Endothelial cell of umbilical vein (primary cell): ENCODE data around the gene TOMM20L. TPM values are rescaled to one million over a fixed set of nuclear protein-coding genes. Genes with fewer than 3 reads are reported as not detected.
"Not testable (repeated sequence)": the region's sequence is repeated elsewhere in the genome, so short reads cannot be mapped to it uniquely, and the experiment has no call there.

Experiments
- BruUV-seq: library from RNA; stranded (reverse); fragments of 400-500 nt; replicated peaks from 2 replicates; lab custom pipeline; 2021; lab: Mats Ljungman, UMichigan
- CTCF ChIA-PET: fragments of 300-600, 350-600 bp; sonication (Branson Sonifier 250); formaldehyde crosslinking; loops from one replicate; lab custom pipeline; 2021; ENCODE audit warnings: antibody characterized with exemption, inconsistent platforms; lab: Charles Lee
- POLR2A ChIA-PET: fragments of 300-600, 350-600 bp; sonication (Branson Sonifier 250); formaldehyde crosslinking; loops from one replicate; lab custom pipeline; 2021; ENCODE audit warnings: antibody characterized with exemption, inconsistent platforms; lab: Charles Lee
- DNase-seq: peaks from one replicate; pipeline ENCODE4 v3.0.0-alpha.2; 2011; ENCODE audit warnings: low read depth, low spot score
- FAIRE-seq: peaks from 2 replicates; lab custom pipeline; 2011; peaks lifted over from hg19 to GRCh38; lab: Jason Lieb, UNC
- H2AFZ ChIP-seq: 2 replicates; pipeline ENCODE4 v1.6.0; 2012; ENCODE audit warnings: low read depth, low read length, control low read depth, inconsistent platforms
- H3K27ac ChIP-seq: 2 replicates; pipeline ENCODE4 v1.5.1; 2011; ENCODE audit warnings: low read depth, mild to moderate bottlenecking, control low read depth, low read length, moderate library complexity; ENCODE audit not compliant: insufficient read depth
- H3K27me3 ChIP-seq, 2 experiments: 2 replicates each; pipeline versions ENCODE4 v1.6.0 to v1.6.1; 2011; ENCODE audit warnings: low read length in 2 of 2, mixed read lengths in 1 of 2; ENCODE audit not compliant: control insufficient read depth in 2 of 2, insufficient read depth in 2 of 2
- H3K36me3 ChIP-seq, 2 experiments: 2 replicates in 1 of 2; 3 replicates in 1 of 2; pipeline ENCODE4 v1.5.1; 2011; ENCODE audit warnings: low read length in 2 of 2, mild to moderate bottlenecking in 1 of 2, moderate library complexity in 1 of 2; ENCODE audit not compliant: control insufficient read depth in 2 of 2, insufficient read depth in 2 of 2; ENCODE audit errors: extremely low read depth in 1 of 2
- H3K4me1 ChIP-seq: 3 replicates; pipeline ENCODE4 v1.5.1; 2011; ENCODE audit warnings: mild to moderate bottlenecking, low read length; ENCODE audit not compliant: control insufficient read depth, insufficient read depth; ENCODE audit errors: extremely low read depth
- H3K4me2 ChIP-seq: 2 replicates; pipeline ENCODE4 v1.6.1; 2011; ENCODE audit warnings: low read length, control low read depth, mixed read lengths; ENCODE audit not compliant: insufficient read depth
- H3K4me3 ChIP-seq, 3 experiments: fragments of 200-600 bp in 1 of 3; sonication (generic), shearing (Covaris generic) in 1 of 3; replicated peaks in 1 of 3; 2 replicates each; pipeline ENCODE4 v1.5.1; 2011 to 2016; ENCODE audit warnings: control low read depth in 3 of 3, low read length in 3 of 3, mild to moderate bottlenecking in 2 of 3, inconsistent platforms in 1 of 3, low read depth in 1 of 3, moderate library complexity in 1 of 3; ENCODE audit not compliant: insufficient read depth in 1 of 3
- H3K79me2 ChIP-seq: 2 replicates; pipeline ENCODE4 v1.6.0; 2012; ENCODE audit warnings: low read length, inconsistent platforms; ENCODE audit not compliant: control insufficient read depth, insufficient read depth
- H3K9ac ChIP-seq: replicated peaks from 2 replicates; pipeline ENCODE3; 2011; ENCODE audit warnings: low read length, control low read depth; ENCODE audit not compliant: insufficient read depth; ENCODE audit errors: extremely low read depth
- H3K9me1 ChIP-seq: replicated peaks from 3 replicates; pipeline ENCODE4 v1.6.0; 2011; ENCODE audit warnings: mild to moderate bottlenecking, low read length; ENCODE audit not compliant: control insufficient read depth, insufficient read depth; ENCODE audit errors: extremely low read depth
- H3K9me3 ChIP-seq: replicated peaks from 2 replicates; pipeline ENCODE4 v1.5.1; 2012; ENCODE audit warnings: low read length, inconsistent platforms; ENCODE audit not compliant: control insufficient read depth, insufficient read depth
- H4K20me1 ChIP-seq: replicated peaks from 2 replicates; pipeline ENCODE3; 2011; ENCODE audit warnings: mild to moderate bottlenecking, low read length; ENCODE audit not compliant: control insufficient read depth, insufficient read depth; ENCODE audit errors: extremely low read depth
- EZH2 ChIP-seq: IDR thresholded peaks from 2 replicates; pipeline ENCODE4 v1.6.1; 2012; ENCODE audit warnings: borderline replicate concordance, low read depth, mild to moderate bottlenecking, moderate library complexity, low read length, inconsistent platforms; ENCODE audit not compliant: severe bottlenecking
- JUN ChIP-seq: IDR thresholded peaks from 2 replicates; pipeline ENCODE4 v1.6.1; 2011; ENCODE audit warnings: borderline replicate concordance, low read depth; ENCODE audit not compliant: insufficient read length, insufficient read depth
- MYC ChIP-seq: IDR thresholded peaks from one replicate; pipeline ENCODE4 v1.6.1; 2011; ENCODE audit warnings: mild to moderate bottlenecking, low read depth, low read length
- dilution Hi-C: fragments of 300-500 bp; cut with MboI; formaldehyde crosslinking; loops from one replicate; pipeline ENCODE4 v1.15.0; 2019; ENCODE audit warnings: low sequenced_read_pairs; ENCODE audit not compliant: extremely low pct_ligation_motif_present
- intact Hi-C: fragments of 100-400 bp; cut with micrococcal nuclease; formaldehyde crosslinking; loops from one replicate; pipeline ENCODE4 v1.10.0; 2022
- polyA plus RNA-seq, 4 experiments: library from polyadenylated mRNA; depleted of rRNA in 3 of 4; stranded (reverse) in 3 of 4; unstranded in 1 of 4; fragments of >200 nt; gene quantifications; 2 replicates each; pipeline versions ENCODE4 v1.2.1 to v1.2.3, GENCODE V29; 2011 to 2012; ENCODE audit warnings: missing spikeins in 1 of 4
- total RNA-seq: library from RNA; stranded (reverse); gene quantifications from 2 replicates; pipeline ENCODE4 v1.2.3, GENCODE V29; 2021
- TF ChIP-seq, protein P1 (sequence below): IDR thresholded peaks from 2 replicates; pipeline ENCODE4 v1.6.1; 2011; ENCODE audit not compliant: insufficient read depth, insufficient read length
- TF ChIP-seq, protein P2 (sequence below), 2 donors: IDR thresholded peaks; 1 replicate in 1 of 2; 2 replicates in 1 of 2; pipeline ENCODE4 v1.5.1; 2011; ENCODE audit warnings: low read length in 2 of 2, mild to moderate bottlenecking in 2 of 2, moderate library complexity in 2 of 2, control low read depth in 1 of 2, inconsistent platforms in 1 of 2, low read depth in 1 of 2; ENCODE audit not compliant: insufficient read depth in 1 of 2; ENCODE audit errors: extremely low read depth in 1 of 2

TOMM20L gene
- total and polyA plus RNA-seq, 2 donors (not counting 3 experiments of a cell fraction or from before 2014, with no cell fraction given), result not detected

DNA sequence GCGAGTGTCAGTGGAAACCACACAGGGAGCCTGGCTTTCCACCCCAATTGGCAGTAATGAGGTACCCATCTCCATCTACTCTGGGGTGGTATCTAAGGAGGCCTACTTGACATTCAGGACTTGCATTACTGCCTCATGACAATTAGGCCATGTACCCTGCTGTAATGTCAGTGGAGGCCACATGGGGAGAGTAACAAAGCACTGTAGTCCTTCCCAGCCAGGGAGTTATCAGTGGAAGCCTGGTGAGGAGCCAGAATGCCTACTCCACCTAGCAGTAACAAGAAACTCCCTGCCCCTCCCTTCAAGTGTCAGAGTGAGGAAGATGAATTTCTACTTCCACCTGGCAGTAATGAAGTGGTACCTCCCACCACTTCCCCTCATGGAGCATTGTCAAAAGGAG lies 19.1 kb downstream of the TOMM20L start:
- Histone ChIP-seq H3K9me3 (no peaks in the 10 kb centered on the region), H3K79me2 (peaks cover 36% of the 10 kb centered on the region), H3K27me3 (no peaks in the 10 kb centered on the region), H3K9me1 (no peaks in the 10 kb centered on the region), H3K4me2 (no peak overlapping the region), H4K20me1 (no peaks in the 10 kb centered on the region), H3K4me1 (no peaks in the 10 kb centered on the region), H3K27ac (no peak overlapping the region), H3K9ac (no peak overlapping the region), H2AFZ (no peak overlapping the region), H3K36me3 (peaks cover 10 to 16% of the 10 kb centered on the region in 2 experiments), H3K4me3 (no peak overlapping the region)
- BruUV-seq, result no TSS peak
- intact Hi-C loops (no loop called here), dilution Hi-C loops (no loop called here)
- POLR2A ChIA-PET, result no interaction called here
- DNase-seq (no peak), FAIRE-seq (no peak)
- CTCF ChIA-PET, result no interaction called here
- TF ChIP-seq, protein P1, sequence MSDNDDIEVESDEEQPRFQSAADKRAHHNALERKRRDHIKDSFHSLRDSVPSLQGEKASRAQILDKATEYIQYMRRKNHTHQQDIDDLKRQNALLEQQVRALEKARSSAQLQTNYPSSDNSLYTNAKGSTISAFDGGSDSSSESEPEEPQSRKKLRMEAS, result no peak

DNA sequence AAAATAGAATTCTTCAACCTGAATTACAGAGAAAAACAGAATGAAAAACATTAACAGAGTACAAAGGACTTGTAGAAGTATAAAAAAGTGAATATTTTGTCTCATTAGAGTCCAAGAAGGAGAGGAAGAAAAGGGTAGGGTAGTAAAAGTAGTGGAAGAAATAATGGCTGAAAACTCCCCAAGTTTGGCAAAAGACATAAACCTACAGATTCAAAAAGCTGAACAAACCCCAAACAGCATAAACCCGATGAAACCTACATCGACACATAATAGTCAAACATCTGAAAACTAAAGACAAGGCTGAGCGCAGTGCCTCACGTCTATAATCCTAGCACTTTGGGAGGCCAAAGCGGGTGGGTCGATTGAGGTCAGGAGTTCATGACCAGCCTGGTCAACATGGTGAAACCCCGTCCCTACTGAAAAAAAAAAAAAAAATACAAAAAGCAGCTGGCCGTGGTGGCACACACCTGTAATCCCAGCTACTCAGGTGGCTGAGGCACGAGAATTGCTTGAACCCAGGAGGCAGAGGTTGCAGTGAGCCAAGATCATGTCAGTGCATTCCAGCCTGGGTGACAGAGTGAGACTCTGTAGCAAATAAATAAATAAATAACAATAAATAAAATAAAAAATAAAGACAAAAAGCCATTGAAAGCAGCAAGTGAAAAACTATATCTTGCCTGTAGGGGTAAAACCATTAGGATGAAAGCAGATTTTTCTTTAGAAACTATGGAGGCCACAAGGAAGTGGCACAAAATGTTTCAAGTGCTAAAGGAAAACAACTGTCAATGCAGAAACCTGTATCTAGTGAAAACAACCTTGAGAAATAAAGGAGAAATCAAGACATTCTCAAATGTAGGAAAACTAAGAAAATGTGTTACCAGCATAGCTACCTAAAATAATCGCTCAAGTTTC lies 20.2 kb downstream of the TOMM20L start:
- no peaks in the 10 kb centered on the region for H3K9me3 ChIP-seq
- CTCF ChIA-PET, result no interaction called here
- FAIRE-seq, result no peak
- intact Hi-C loops, result no loop called here
- H4K20me1 ChIP-seq, result no peaks in the 10 kb centered on the region
- no peaks in the 10 kb centered on the region for H3K4me1 ChIP-seq
- no peaks in the 10 kb centered on the region for H3K27me3 ChIP-seq
- no peaks in the 10 kb centered on the region for H3K9me1 ChIP-seq
- no peak for DNase-seq
- dilution Hi-C loops, result no loop called here
- no peak overlapping the region for H2AFZ ChIP-seq
- no TSS peak for BruUV-seq
- POLR2A ChIA-PET, result no interaction called here
- TF ChIP-seq, protein P1, result no peak
- TF ChIP-seq JUN (no peak), MYC (no peak), EZH2 (no peak)
- TF ChIP-seq, protein P2, sequence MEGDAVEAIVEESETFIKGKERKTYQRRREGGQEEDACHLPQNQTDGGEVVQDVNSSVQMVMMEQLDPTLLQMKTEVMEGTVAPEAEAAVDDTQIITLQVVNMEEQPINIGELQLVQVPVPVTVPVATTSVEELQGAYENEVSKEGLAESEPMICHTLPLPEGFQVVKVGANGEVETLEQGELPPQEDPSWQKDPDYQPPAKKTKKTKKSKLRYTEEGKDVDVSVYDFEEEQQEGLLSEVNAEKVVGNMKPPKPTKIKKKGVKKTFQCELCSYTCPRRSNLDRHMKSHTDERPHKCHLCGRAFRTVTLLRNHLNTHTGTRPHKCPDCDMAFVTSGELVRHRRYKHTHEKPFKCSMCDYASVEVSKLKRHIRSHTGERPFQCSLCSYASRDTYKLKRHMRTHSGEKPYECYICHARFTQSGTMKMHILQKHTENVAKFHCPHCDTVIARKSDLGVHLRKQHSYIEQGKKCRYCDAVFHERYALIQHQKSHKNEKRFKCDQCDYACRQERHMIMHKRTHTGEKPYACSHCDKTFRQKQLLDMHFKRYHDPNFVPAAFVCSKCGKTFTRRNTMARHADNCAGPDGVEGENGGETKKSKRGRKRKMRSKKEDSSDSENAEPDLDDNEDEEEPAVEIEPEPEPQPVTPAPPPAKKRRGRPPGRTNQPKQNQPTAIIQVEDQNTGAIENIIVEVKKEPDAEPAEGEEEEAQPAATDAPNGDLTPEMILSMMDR (IDR thresholded peaks at IDR 0.05; ENCODE audit: extremely low read depth in 1 of 2, insufficient read depth in 1 of 2, low read depth in 1 of 2, low read length in 2 of 2), result no peak
- H3K79me2 ChIP-seq, result peaks cover 40% of the 10 kb centered on the region
- no peak overlapping the region for H3K4me3 ChIP-seq
- no peak overlapping the region for H3K27ac ChIP-seq
- peaks cover 2 to 12% of the 10 kb centered on the region in 2 experiments for H3K36me3 ChIP-seq
- H3K9ac ChIP-seq, result no peak overlapping the region
- no peak overlapping the region for H3K4me2 ChIP-seq

DNA sequence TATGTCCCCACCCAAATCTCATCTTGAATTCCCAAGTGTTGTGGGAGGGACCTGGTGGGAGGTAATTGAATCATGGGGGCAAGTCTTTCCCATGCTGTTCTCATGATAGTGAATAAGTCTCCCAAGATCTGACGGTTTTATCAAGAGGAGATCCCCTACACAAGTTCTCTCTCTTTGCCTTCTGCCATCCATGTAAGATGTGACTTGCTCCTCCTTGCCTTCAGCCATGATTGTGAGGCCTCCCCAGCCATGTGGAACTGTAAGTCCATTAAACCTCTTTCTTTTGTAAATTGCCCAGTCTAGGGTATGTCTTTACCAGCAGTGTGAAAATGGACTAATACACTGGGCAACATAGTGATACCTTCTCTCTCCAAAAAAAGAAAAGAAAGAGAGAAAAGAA lies 21.2 kb downstream of the TOMM20L start:
- intact Hi-C loops, H3K4me2 ChIP-seq, H4K20me1 ChIP-seq, H3K4me3 ChIP-seq, dilution Hi-C loops, H3K4me1 ChIP-seq, H3K27me3 ChIP-seq, H3K27ac ChIP-seq, BruUV-seq, POLR2A ChIA-PET, H3K9me3 ChIP-seq, H3K9me1 ChIP-seq, DNase-seq, CTCF ChIA-PET, H2AFZ ChIP-seq, H3K9ac ChIP-seq, FAIRE-seq: not testable (repeated sequence)
- peaks cover 44% of the 10 kb centered on the region for H3K79me2 ChIP-seq
- peaks cover 2 to 16% of the 10 kb centered on the region in 2 experiments for H3K36me3 ChIP-seq
